Hematopoietic multipotent progenitor cell (in vitro differentiated cells): ENCODE measurements around the gene NBPF26. TPM values are rescaled to one million over a fixed set of nuclear protein-coding genes. Genes with fewer than 3 reads are reported as not detected.
"Not testable (repeated sequence)": the region's sequence is repeated elsewhere in the genome, so short reads cannot be mapped to it uniquely, and the experiment has no call there.

Experiments
- DNase-seq, 3 donors: peaks; one replicate each; pipeline ENCODE4 v3.0.0-alpha.2; 2011 to 2015; ENCODE audit warnings: low read depth in 2 of 3, low spot score in 2 of 3
- total RNA-seq: library from RNA; depleted of rRNA; stranded (reverse); fragments of >200 nt; gene quantifications from one replicate; pipeline ENCODE4 v1.2.3, GENCODE V29; 2012

Gene NBPF26
- total RNA-seq = 68.1 TPM

GRCh38 chr1:120723715-120724402 is at the start of gene NBPF26:
Gene NBPF26 (plus strand): TSS chr1:120723945.
- peak; percentile 36 to 74 (median 73) for DNase-seq

DNA sequence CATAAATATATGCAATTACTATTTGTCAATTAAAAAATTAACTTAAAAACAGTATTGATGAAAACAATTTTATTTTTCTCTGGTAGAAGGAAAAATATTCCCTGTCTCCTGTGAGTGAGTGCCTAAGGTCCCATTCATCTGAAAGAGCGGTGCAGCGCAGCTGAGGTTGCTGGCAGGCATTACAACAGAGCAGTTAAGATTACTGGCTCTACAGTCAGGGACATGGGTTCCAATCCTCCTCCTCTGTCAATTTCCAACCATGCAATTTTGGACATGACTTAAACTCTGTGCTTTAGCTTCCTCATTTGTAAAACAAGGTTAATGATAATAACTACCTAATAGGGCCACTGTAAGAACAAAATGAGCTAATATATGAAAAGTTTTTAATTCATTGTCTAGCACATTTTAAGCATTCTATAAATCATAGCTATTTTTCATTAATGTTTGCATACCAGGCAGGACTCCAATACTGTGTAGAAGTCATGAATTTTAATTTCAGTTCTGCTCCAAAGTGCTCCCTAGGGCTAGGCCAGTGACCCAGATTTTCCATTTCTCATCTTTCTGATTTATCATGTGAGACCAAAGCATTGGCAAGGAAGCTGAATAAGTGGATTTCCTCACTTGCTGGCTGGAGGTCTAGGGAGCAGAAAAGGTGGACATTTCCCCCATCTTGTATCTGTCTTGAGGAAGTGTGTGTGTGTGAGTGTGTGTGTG is 43.5 kb upstream of the NBPF26 start:
- DNase-seq = not testable (repeated sequence)

- DNase-seq = not testable (repeated sequence)
Measured at GRCh38 chr1:120680938-120681337, 42.8 kb upstream of the NBPF26 start.

GRCh38 chr1:120684397-120684796 is 39.3 kb upstream of the NBPF26 start:
- not testable (repeated sequence) for DNase-seq

- DNase-seq = not testable (repeated sequence)
Measured at GRCh38 chr1:120685622-120686021, 38.1 kb upstream of the NBPF26 start.

GRCh38 chr1:120687250-120687649 is 36.5 kb upstream of the NBPF26 start:
- DNase-seq = not testable (repeated sequence)

DNA sequence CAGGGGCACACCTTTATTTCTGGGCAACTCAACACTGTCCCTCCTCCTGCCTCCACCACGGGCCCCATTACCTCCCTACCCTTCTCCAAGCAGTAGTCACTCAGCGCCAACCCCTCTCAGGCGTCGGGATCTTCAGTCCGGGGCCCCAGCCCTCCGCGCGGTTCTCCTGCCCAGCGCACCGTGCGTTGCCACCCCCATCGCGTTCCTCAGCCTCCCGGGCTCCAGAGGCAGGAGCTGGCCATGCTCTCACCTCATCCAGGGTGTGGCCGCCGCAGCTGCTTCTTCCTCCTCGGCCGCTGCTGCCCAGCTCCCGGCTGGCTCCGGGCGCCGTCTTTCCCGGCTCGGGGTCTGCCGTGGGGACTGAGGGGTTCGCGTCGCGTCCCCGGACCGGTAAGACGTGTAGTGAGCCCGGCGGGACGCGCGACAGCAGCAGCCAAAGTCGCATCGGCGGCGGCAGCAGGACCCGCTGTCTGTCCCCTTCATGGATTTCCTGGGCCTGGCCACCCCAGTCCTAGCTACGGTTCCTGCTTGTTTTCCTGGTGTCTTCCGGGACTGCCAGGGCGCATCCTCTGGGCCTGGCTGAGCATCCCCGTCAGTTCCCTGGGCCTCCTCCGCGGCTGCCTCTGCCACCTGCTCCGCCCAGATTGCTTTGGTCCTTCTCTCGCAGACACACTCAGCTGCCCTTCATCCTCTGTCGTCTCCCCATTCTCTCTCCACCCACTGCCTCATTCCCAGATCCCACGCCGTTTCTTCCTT is 22.8 kb upstream of the NBPF26 start:
- DNase-seq = not testable (repeated sequence)

DNA sequence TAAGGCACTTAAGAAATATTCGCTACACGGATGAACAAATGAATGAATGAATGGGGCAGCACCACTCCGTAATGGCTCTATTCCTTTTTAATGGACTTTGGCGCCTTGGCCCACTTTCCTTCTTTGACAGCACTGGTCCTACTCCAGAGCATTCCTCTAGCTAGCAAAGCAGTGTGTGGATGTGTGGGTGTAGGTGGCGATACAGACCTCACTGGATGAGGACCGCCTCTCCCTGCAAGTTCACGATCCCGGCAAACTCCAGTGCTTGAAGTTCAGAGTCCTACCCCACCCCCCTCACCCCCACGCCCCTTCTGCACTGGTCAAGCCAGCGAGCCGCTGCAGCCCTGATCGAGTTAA is 409 bp upstream of the NBPF26 start:
- DNase-seq = not testable (repeated sequence)

DNA sequence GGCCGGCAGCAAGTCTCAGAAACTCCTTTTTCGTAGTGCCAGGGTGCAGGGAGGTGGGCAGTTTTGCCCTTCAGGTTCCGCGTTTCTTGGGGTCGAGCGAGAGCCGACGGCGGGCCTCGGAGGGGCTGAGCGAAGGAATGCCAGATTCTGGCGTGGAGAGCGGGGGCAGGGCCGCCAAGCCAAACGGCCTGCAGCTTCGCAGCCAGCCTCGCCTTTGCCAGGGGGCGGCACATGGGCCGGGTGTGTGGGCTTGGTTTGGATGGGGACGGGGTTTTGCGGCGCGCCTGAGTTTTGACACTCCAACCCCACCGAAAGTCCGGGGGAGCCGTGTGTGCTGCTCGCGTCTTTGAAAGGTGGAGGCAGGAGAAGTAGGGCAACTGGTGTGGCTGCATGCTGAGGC is 762 bp downstream of the NBPF26 start:
- not testable (repeated sequence) for DNase-seq

DNA sequence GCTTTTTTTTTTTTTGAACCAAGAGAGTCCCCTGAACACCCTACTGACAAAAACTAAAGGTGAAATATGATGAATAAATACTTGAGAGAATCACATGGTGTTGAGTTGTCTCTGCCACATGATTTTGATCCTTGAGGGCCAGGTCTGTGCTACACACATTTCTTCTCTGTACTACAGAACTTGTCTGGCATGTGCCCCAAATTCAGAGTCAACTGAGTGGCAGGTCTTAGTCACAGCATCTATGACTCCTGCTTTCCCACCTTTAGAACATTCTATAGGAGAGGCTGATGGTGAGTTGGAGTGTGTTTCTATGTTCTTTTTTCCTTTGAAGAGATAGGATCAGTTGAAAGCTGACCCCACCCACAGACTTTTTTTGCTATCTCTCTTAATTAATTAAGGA is 5.1 kb downstream of the NBPF26 start:
- DNase-seq = not testable (repeated sequence)

DNA sequence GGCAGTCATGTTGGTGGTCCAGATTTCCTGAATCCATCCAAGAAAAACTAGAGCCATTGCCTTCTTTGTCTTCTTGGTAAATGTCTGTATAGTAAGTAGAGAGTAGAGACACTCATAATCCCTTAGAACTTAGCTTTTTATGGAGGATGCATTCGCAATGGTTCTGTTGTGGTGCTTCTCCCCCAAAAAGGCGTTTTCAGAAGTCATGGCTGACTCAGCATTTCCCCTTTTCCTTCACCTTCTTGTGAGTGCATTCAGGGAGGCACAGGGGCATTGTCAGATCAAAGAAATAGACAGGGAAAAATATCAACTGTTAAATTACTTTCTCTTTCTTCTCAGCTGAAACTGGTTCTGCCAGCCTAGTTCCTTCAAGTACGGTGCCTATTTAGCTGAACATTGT is 45.3 kb downstream of the NBPF26 start:
- DNase-seq = not testable (repeated sequence)

- DNase-seq = peak in 2 of 3 donors; percentile 15 to 50
Measured at GRCh38 chr1:120805452-120805851, 81.7 kb downstream of the NBPF26 start.

DNA sequence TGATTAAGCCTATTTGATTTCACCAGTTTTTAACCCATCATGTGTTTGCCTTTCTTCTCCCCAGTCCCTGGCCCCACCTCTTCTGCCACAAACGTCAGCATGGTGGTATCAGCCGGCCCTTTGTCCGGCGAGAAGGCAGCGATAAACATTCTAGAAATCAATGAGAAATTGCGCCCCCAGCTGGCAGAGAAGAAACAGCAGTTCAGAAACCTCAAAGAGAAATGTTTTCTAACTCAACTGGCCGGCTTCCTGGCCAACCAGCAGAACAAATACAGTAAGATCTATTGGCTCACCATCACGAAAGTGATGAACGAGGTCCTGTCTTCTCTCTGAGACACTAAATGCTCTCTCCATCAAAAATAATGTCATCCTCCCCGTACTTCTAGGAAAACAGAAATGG is 88.1 kb downstream of the NBPF26 start:
- peak in 1 of 3 donors; percentile 56 for DNase-seq

DNA sequence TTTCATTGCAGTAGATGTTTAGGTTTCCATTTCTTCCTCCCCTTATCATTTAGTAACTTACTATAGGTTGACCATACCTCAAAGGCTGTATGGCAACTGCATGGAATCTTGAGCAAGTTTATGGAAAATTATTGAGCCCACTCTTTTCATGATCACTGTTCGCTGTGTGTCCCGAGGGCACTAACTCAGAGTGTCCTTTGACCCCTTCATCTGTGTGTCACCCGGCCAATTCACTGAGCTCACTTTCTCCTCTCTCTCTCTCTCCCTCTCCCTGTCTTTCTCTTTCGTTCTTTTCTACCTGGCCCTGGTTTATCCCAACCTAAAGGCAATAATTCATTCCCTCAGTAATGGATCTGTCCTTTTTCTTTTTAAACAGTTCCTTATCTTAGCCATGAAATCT is 101.3 kb downstream of the NBPF26 start:
- not testable (repeated sequence) for DNase-seq

GRCh38 chr1:120826623-120827022 is 102.9 kb downstream of the NBPF26 start:
- not testable (repeated sequence) for DNase-seq

DNA sequence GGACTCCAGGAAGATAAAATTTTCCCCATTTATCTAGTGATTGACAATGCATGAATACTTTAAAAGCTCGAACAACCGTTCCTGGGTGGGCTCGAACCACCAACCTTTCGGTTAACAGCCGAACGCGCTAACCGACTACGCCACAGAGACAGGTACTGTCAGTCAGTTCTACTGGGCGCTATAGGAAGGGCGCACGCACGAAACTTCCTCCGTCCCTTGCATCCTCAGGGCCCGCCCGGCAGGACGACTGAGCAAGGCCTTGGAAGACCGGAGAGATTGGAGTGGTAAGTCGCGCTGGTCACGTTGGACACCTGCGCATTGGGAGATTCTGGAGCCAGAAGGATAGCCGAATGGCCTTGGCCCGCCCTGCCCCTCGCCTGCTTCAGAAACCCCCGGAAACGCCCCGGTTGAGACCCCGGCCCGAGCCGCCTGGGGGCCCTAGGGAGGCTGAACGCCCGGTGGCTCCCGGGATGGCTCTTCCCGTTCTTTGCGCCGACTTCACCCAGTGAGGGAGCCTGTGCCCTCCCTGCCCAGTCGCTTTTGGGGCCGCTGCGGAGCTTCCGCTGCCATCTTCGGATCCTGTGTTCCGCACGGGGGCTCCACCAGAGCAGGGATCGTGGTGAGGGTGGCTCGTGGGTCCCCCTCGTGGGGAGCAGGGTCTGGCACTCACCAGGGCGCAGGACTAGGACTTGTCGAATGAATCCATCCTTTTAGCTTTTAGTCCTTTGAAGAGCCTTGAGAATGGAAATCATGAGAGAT is 120.6 kb downstream of the NBPF26 start:
- DNase-seq = peak; percentile 45 to 88 (median 70)

- DNase-seq = not testable (repeated sequence)
Measured at GRCh38 chr1:120844945-120845330, 121.2 kb downstream of the NBPF26 start.

- DNase-seq = not testable (repeated sequence)
Measured at GRCh38 chr1:120849400-120850286, 125.9 kb downstream of the NBPF26 start.

- peak in 2 of 3 donors; percentile 52 to 71 for DNase-seq
Measured at GRCh38 chr1:120850287-120850536, 126.5 kb downstream of the NBPF26 start.
